ENCODE data around the gene SUZ12. TPM values are rescaled to one million over a fixed set of nuclear protein-coding genes. Genes with fewer than 3 reads are reported as not detected.

SUZ12 gene
- total RNA-seq, 3 donors from 2014 or later (not counting 1 experiment from before 2014, with no cell fraction given): 31.5 to 37.0 (median 32.3) TPM

Other genes with a start within 250 kb of the SUZ12 start
- 1 to 10 TPM; 3.1 to 4.9 (median 3.4) TPM for gene COPRS, start 77.8 kb upstream of the SUZ12 start, total RNA-seq
- 10 to 100 TPM; 38.3 to 52.1 (median 41.0) TPM for gene UTP6, start 35.3 kb upstream of the SUZ12 start, total RNA-seq
- gene LRRC37B, start 70.4 kb downstream of the SUZ12 start, total RNA-seq: 10 to 100 TPM; 46.6 to 64.8 (median 57.1) TPM
- 10 to 100 TPM; 25.1 to 32.7 (median 28.3) TPM for gene RHOT1, start 205.5 kb downstream of the SUZ12 start, total RNA-seq